Heart left ventricle (tissue), 13 donors: Measurements from ENCODE around the gene PLXNC1.

Experiments used
- CTCF ChIP-seq, 12 donors: fragments of 200-600 bp; sonication (generic) in 4 of 12; IDR thresholded peaks; one replicate each; pipeline versions ENCODE4 v1.5.0 to v1.8.0; 2018 to 2022; ENCODE audit warnings: antibody characterized with exemption in 12 of 12, mild to moderate bottlenecking in 5 of 12
- POLR2A ChIP-seq, 2 donors: fragments of 450-650 bp; IDR thresholded peaks; one replicate each; pipeline ENCODE4 v1.6.1; 2017; ENCODE audit warnings: antibody characterized with exemption in 2 of 2, mild to moderate bottlenecking in 2 of 2, moderate library complexity in 2 of 2
- donor health status: ischemic (EF 13 %, LVEDD 7.1; RV severe dilation, severe dysfunction).
- donor health status: DM: no; HTN: yes; CAD: no.
- donor health status: DM: no; HTN: no; CAD: no.
- donor health status: ischemic (EF 25% LVEDD 6.9; RV normal size, moderate dysfunction).
- donor health status: ischemic (EF 25% LVEDD 5.7; RV mildly dilated, moderate dysfunction).
- donor health status: ischemic (EF 35%, LVEDD 5.7; RV mildly dilated, moderate dysfunction).
- donor health status: nonischemic (EF 11% LVEDD 7.7; RV severe dilation, severe dysfunction).
- donor health status: DM: yes; HTN: yes; CAD: no.
- donor health status: PGD.
- donor health status: ischemic (EF 29% LVEDD 5.4; RV normal size, mild dysfunction).
- donor health status: nonischemic (EF 23%, LVEDD 6.1; RV moderate dilation, normal function).

- TF ChIP-seq CTCF (IDR thresholded peaks at IDR 0.05) (no peak), POLR2A (IDR thresholded peaks at IDR 0.05) (no peak)
These were observed 97.4 kb downstream of the PLXNC1 start for GRCh38 chr12:94245631-94246383.
